HepG2 (cell line): ENCODE data around the gene FNDC3B. TPM values are rescaled to one million over a fixed set of nuclear protein-coding genes. Genes with fewer than 3 reads are reported as not detected.

ENCODE experiments used
- ATAC-seq: fragments of 200-7000 bp; cut with Tn5 transposase; 3 replicates; pipeline ENCODE4 v1.9.1; 2020; ENCODE audit warnings: mild to moderate bottlenecking, moderate library complexity
- BruUV-seq: library from RNA; stranded (reverse); fragments of 400-500 nt; replicated peaks from 2 replicates; lab custom pipeline; 2021; lab: Mats Ljungman, UMichigan
- CTCF ChIA-PET: fragments of 300-600 bp; formaldehyde crosslinking; extraction: SDS; loops from one replicate; lab custom pipeline; 2021; ENCODE audit warnings: low total read pairs, inconsistent platforms, low intra/inter-chr PET ratio; lab: Yijun Ruan, JAX
- POLR2A ChIA-PET: fragments of 350-600 bp; sonication (Branson Sonifier 250); formaldehyde crosslinking; loops from one replicate; lab custom pipeline; 2020; ENCODE audit warnings: antibody characterized with exemption, inconsistent platforms; lab: Yijun Ruan, JAX
- DNase-seq: peaks from one replicate; pipeline ENCODE4 v3.0.0-alpha.2; 2015; ENCODE audit warnings: low spot score
- FAIRE-seq: peaks from 3 replicates; lab custom pipeline; 2011; peaks lifted over from hg19 to GRCh38; lab: Jason Lieb, UNC
- H2AFZ ChIP-seq: one replicate; pipeline ENCODE4 v1.6.1; 2011; ENCODE audit warnings: low read length, inconsistent platforms
- H3K27ac ChIP-seq: fragments of 300-600 bp; 3 replicates; pipeline ENCODE4 v1.8.0; 2011; ENCODE audit warnings: mixed run types, mild to moderate bottlenecking, mixed read lengths, low read length, inconsistent platforms; ENCODE audit not compliant: insufficient read depth; ENCODE audit errors: extremely low read length
- H3K27me3 ChIP-seq, 2 experiments: fragments of 200-600 bp in 1 of 2; 2 replicates in 1 of 2; 3 replicates in 1 of 2; pipeline versions ENCODE4 v1.6.0 to v1.8.0; 2011; ENCODE audit warnings: low read length in 2 of 2, mild to moderate bottlenecking in 2 of 2, moderate library complexity in 2 of 2, inconsistent platforms in 1 of 2; ENCODE audit not compliant: insufficient read depth in 2 of 2, control insufficient read depth in 1 of 2
- H3K36me3 ChIP-seq, 2 experiments: fragments of 200-600 bp in 1 of 2; replicated peaks in 1 of 2; 2 replicates in 1 of 2; 3 replicates in 1 of 2; pipeline versions ENCODE4 v1.5.1 to v1.8.0; 2011; ENCODE audit warnings: low read length in 2 of 2, inconsistent platforms in 1 of 2; ENCODE audit not compliant: insufficient read depth in 2 of 2, control insufficient read depth in 1 of 2
- H3K4me1 ChIP-seq: 2 replicates; pipeline ENCODE4 v1.5.1; 2012; ENCODE audit warnings: low read length, inconsistent platforms; ENCODE audit not compliant: insufficient read depth
- H3K4me2 ChIP-seq: 2 replicates; pipeline ENCODE4 v1.6.0; 2011; ENCODE audit warnings: low read depth, low read length, inconsistent platforms
- H3K4me3 ChIP-seq, 3 experiments: fragments of 200-600 bp in 1 of 3; sonication (generic), shearing (Covaris generic) in 1 of 3; replicated peaks in 1 of 3; 2 replicates each; pipeline ENCODE4 v1.5.1; 2011 to 2016; ENCODE audit warnings: low read length in 3 of 3, inconsistent platforms in 2 of 3, low read depth in 2 of 3, mild to moderate bottlenecking in 2 of 3, control low read depth in 1 of 3, mixed read lengths in 1 of 3; ENCODE audit not compliant: insufficient read depth in 1 of 3
- H3K79me2 ChIP-seq: one replicate; pipeline ENCODE4 v1.6.1; 2011; ENCODE audit warnings: low read length, inconsistent platforms; ENCODE audit not compliant: insufficient read depth
- H3K9ac ChIP-seq: 2 replicates; pipeline ENCODE4 v1.6.0; 2011; ENCODE audit warnings: mild to moderate bottlenecking, low read depth, low read length, inconsistent platforms; ENCODE audit not compliant: insufficient read depth
- H3K9me3 ChIP-seq: 2 replicates; pipeline ENCODE4 v1.5.1; 2012; ENCODE audit warnings: mild to moderate bottlenecking, low read length
- H4K20me1 ChIP-seq: 2 replicates; pipeline ENCODE4 v1.6.0; 2011; ENCODE audit warnings: inconsistent platforms, mild to moderate bottlenecking, low read length, moderate library complexity; ENCODE audit not compliant: insufficient read depth
- CENPX ChIP-seq: sonication (generic); formaldehyde crosslinking; IDR thresholded peaks from 2 replicates; pipeline ENCODE4 v1.9.0; 2021; ENCODE audit warnings: mild to moderate bottlenecking, missing genetic modification reagents, moderate library complexity
- FOXK2 ChIP-seq: fragments of 450-650 bp; IDR thresholded peaks from 2 replicates; pipeline ENCODE4 v1.6.1; 2016
- GTF2F1 ChIP-seq: fragments of 150-350 bp; IDR thresholded peaks from 2 replicates; pipeline ENCODE4 v1.6.1; 2014; ENCODE audit warnings: low read length
- PHB2 ChIP-seq: fragments of 450-650 bp; IDR thresholded peaks from 2 replicates; pipeline ENCODE4 v1.6.1; 2018; ENCODE audit not compliant: partially characterized antibody
- POLR2AphosphoS5 ChIP-seq: IDR thresholded peaks from 2 replicates; pipeline ENCODE4 v1.6.1; 2012; ENCODE audit warnings: low read depth, low read length
- SP5 ChIP-seq: IDR thresholded peaks from 2 replicates; pipeline ENCODE4 v1.6.1; 2016; ENCODE audit warnings: low read depth, borderline replicate concordance
- TAF1 ChIP-seq: sonication (generic); formaldehyde crosslinking; IDR thresholded peaks from 2 replicates; pipeline ENCODE4 v1.4.0; 2020; ENCODE audit warnings: missing genetic modification reagents
- ZFP41 ChIP-seq: sonication (generic); formaldehyde crosslinking; IDR thresholded peaks from 2 replicates; pipeline ENCODE4 v1.4.0; 2020; ENCODE audit warnings: mild to moderate bottlenecking, missing genetic modification reagents, borderline replicate concordance
- ZSCAN20 ChIP-seq: sonication (generic); formaldehyde crosslinking; IDR thresholded peaks from 2 replicates; pipeline ENCODE4 v1.4.0; 2020; ENCODE audit warnings: missing genetic modification reagents, mild to moderate bottlenecking, borderline replicate concordance
- WGBS: methylation state at CpG from one replicate; pipeline ENCODE4 v1.1.6; 2017; ENCODE audit warnings: low lambda C conversion rate; 5-methylcytosine and 5-hydroxymethylcytosine counted together
- in situ Hi-C: cut with HindIII; loops from 2 replicates; pipeline ENCODE4 v1.10.0; 2017; ENCODE audit warnings: low pct_unique_long_range_greater_than_20kb; ENCODE audit not compliant: extremely low pct_ligation_motif_present
- intact Hi-C: fragments of 100-400 bp; cut with micrococcal nuclease; formaldehyde crosslinking; loops from one replicate; pipeline ENCODE4 v1.10.0; 2022; ENCODE audit not compliant: unreplicated experiment
- polyA plus RNA-seq, 8 experiments: library from polyadenylated mRNA; depleted of rRNA in 3 of 8; stranded (reverse) in 7 of 8; unstranded in 1 of 8; fragments of >200 nt; fragmentation: Illumina TruSeq in 4 of 8; extraction: Trizol in 4 of 8; gene quantifications; 2 replicates each; pipeline versions ENCODE4 v1.2.1 to v1.2.3, GENCODE V29; 2011 to 2016; ENCODE audit warnings: low read depth in 4 of 8, missing spikeins in 1 of 8, mixed read lengths in 1 of 8; ENCODE audit not compliant: insufficient read depth in 1 of 8
- total RNA-seq, 5 experiments: library from RNA; depleted of rRNA; stranded (reverse); fragments of >200 nt; fragmentation: Illumina TruSeq; extraction: Trizol; gene quantifications; 2 replicates each; pipeline ENCODE4 v1.2.3, GENCODE V29; 2016; ENCODE audit warnings: low read depth in 1 of 5
- TF ChIP-seq, protein P1 (sequence below): sonication (generic); formaldehyde crosslinking; IDR thresholded peaks from 2 replicates; pipeline ENCODE4 v1.8.0; 2022; ENCODE audit warnings: missing genetic modification reagents, mild to moderate bottlenecking, moderate library complexity, borderline replicate concordance
- TF ChIP-seq, protein P2 (sequence below): sonication (generic); formaldehyde crosslinking; IDR thresholded peaks from 2 replicates; pipeline ENCODE4 v1.5.0; 2020; ENCODE audit warnings: missing genetic modification reagents
- TF ChIP-seq, protein P3 (sequence below): sonication (generic); formaldehyde crosslinking; IDR thresholded peaks from 2 replicates; pipeline ENCODE4 v1.9.0; 2022; ENCODE audit warnings: low read depth, missing genetic modification reagents
- TF ChIP-seq, protein P4 (sequence below), 2 experiments: sonication (generic) in 1 of 2; formaldehyde crosslinking in 1 of 2; IDR thresholded peaks; 2 replicates each; pipeline versions ENCODE4 v1.6.1 to v1.9.0; 2014 to 2022; ENCODE audit warnings: antibody characterized with exemption in 1 of 2, borderline replicate concordance in 1 of 2, inconsistent platforms in 1 of 2, low read depth in 1 of 2, missing genetic modification reagents in 1 of 2

The FNDC3B gene
- total and polyA plus RNA-seq, 2 of the 13 experiments (the other 11 are each of a cell fraction or from before 2014, with no cell fraction given) = 74.8 to 103 TPM

DNA sequence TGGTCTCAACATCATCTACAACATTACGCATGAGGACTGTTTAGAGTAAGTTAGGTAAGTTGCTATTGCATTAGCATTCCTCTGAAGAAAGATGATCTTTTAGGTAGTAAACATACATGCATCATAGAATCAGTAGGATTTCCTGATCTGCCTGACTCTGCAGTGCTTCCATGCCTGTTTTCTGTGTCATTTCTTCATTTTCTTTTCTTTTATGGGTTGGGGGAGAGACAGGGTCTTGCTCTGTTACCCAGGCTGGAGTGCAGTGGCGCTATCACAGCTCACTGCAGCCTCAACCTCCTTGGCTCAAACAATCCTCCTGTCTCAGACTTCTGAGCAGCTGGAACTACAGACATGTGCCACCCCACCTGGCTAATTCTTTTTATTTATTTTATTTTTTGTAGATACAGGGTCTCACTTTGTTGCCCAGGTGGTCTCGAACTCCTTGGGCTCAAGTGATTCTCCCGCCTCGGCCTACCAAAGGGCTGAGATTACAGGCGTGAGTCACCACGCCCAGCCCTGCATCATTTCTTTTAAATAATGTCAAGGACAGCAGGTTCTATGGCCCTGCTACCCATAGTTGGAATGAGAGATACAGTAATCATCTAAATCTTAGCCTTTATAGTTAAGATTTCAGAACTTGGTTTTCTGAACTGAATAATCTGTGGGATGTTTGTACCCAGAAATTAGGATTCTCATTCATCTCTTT is 224.6 kb downstream of the FNDC3B start:
- no peak for DNase-seq
- Histone ChIP-seq H3K36me3 (peaks cover 16 to 89% of the 10 kb centered on the region in 2 experiments), H4K20me1 (peaks cover 86% of the 10 kb centered on the region), H3K4me1 (no peaks in the 10 kb centered on the region), H3K27me3 (no peaks in the 10 kb centered on the region), H3K27ac (no peak overlapping the region), H2AFZ (no peak overlapping the region), H3K4me2 (no peak overlapping the region), H3K79me2 (peaks cover 70% of the 10 kb centered on the region), H3K4me3 (no peak overlapping the region), H3K9ac (no peak overlapping the region), H3K9me3 (no peaks in the 10 kb centered on the region)
- intact Hi-C loops (no loop called here), in situ Hi-C loops (no loop called here)
- no TSS peak for BruUV-seq
- no peak for ATAC-seq
- WGBS = 98% methylated on average over 7 of the region's 7 CpGs
- CTCF ChIA-PET = no interaction called here
- POLR2A ChIA-PET = no interaction called here
- no peak for FAIRE-seq
- TF ChIP-seq POLR2AphosphoS5 (0 out of 2 replicates have a peak, but pooled peaks have one; percentile 2), TAF1 (CRISPR knock-in tag) (no peak), FOXK2 (no peak), GTF2F1 (no peak), PHB2 (no peak), ZFP41 (no peak), ZSCAN20 (no peak), SP5 (CRISPR knock-in tag) (no peak), CENPX (CRISPR knock-in tag) (no peak)
- TF ChIP-seq, protein P1, sequence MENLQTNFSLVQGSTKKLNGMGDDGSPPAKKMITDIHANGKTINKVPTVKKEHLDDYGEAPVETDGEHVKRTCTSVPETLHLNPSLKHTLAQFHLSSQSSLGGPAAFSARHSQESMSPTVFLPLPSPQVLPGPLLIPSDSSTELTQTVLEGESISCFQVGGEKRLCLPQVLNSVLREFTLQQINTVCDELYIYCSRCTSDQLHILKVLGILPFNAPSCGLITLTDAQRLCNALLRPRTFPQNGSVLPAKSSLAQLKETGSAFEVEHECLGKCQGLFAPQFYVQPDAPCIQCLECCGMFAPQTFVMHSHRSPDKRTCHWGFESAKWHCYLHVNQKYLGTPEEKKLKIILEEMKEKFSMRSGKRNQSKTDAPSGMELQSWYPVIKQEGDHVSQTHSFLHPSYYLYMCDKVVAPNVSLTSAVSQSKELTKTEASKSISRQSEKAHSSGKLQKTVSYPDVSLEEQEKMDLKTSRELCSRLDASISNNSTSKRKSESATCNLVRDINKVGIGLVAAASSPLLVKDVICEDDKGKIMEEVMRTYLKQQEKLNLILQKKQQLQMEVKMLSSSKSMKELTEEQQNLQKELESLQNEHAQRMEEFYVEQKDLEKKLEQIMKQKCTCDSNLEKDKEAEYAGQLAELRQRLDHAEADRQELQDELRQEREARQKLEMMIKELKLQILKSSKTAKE (CRISPR knock-in tag) = no peak
- TF ChIP-seq, protein P2, sequence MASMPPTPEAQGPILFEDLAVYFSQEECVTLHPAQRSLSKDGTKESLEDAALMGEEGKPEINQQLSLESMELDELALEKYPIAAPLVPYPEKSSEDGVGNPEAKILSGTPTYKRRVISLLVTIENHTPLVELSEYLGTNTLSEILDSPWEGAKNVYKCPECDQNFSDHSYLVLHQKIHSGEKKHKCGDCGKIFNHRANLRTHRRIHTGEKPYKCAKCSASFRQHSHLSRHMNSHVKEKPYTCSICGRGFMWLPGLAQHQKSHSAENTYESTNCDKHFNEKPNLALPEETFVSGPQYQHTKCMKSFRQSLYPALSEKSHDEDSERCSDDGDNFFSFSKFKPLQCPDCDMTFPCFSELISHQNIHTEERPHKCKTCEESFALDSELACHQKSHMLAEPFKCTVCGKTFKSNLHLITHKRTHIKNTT (CRISPR knock-in tag) = no peak
- TF ChIP-seq, protein P3, sequence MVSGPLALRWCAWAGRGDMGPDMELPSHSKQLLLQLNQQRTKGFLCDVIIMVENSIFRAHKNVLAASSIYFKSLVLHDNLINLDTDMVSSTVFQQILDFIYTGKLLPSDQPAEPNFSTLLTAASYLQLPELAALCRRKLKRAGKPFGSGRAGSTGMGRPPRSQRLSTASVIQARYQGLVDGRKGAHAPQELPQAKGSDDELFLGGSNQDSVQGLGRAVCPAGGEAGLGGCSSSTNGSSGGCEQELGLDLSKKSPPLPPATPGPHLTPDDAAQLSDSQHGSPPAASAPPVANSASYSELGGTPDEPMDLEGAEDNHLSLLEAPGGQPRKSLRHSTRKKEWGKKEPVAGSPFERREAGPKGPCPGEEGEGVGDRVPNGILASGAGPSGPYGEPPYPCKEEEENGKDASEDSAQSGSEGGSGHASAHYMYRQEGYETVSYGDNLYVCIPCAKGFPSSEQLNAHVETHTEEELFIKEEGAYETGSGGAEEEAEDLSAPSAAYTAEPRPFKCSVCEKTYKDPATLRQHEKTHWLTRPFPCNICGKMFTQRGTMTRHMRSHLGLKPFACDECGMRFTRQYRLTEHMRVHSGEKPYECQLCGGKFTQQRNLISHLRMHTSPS (CRISPR knock-in tag) = no peak
- TF ChIP-seq, protein P4, sequence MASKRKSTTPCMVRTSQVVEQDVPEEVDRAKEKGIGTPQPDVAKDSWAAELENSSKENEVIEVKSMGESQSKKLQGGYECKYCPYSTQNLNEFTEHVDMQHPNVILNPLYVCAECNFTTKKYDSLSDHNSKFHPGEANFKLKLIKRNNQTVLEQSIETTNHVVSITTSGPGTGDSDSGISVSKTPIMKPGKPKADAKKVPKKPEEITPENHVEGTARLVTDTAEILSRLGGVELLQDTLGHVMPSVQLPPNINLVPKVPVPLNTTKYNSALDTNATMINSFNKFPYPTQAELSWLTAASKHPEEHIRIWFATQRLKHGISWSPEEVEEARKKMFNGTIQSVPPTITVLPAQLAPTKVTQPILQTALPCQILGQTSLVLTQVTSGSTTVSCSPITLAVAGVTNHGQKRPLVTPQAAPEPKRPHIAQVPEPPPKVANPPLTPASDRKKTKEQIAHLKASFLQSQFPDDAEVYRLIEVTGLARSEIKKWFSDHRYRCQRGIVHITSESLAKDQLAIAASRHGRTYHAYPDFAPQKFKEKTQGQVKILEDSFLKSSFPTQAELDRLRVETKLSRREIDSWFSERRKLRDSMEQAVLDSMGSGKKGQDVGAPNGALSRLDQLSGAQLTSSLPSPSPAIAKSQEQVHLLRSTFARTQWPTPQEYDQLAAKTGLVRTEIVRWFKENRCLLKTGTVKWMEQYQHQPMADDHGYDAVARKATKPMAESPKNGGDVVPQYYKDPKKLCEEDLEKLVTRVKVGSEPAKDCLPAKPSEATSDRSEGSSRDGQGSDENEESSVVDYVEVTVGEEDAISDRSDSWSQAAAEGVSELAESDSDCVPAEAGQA (IDR thresholded peaks at IDR 0.05; ENCODE audit: low read depth) = no peak
- TF ChIP-seq, protein P4 (CRISPR knock-in tag; IDR thresholded peaks at IDR 0.05; ENCODE audit: borderline replicate concordance) = no peak
